ENCODE measurements around the gene IL2RA. TPM values are rescaled to one million over a fixed set of nuclear protein-coding genes. Genes with fewer than 3 reads are reported as not detected.

Gene IL2RA
- total and polyA plus RNA-seq, 9 of the 15 experiments (the other 6 are each of a cell fraction or from before 2014, with no cell fraction given), result 0.95 TPM; not detected in 8

- Histone ChIP-seq H3K27me3 (ENCODE audit: control insufficient read depth in 2 of 2, insufficient read depth in 2 of 2, low read length in 2 of 2) (peaks cover 11 to 19% of the 10 kb centered on the region in 2 experiments; a peak in 4 of 5 replicates), H3K36me3 (ENCODE audit: control insufficient read depth, insufficient read depth, low read length) (no peaks in the 10 kb centered on the region), H3K79me2 (ENCODE audit: control insufficient read depth, insufficient read depth, low read length) (no peaks in the 10 kb centered on the region), H3K27ac (ENCODE audit: extremely low read depth, low read depth, low read length) (no peak overlapping the region), H3K9me3 (replicated peaks; ENCODE audit: control insufficient read depth, insufficient read depth, low read depth, low read length) (no peaks in the 10 kb centered on the region), H3K9me1 (ENCODE audit: control insufficient read depth, insufficient read depth, low read length) (peaks cover 3% of the 10 kb centered on the region), H2AFZ (ENCODE audit: low read depth, low read length) (no peak overlapping the region), H3K4me2 (ENCODE audit: insufficient read depth, low read length) (no peak overlapping the region), H4K20me1 (replicated peaks; ENCODE audit: control insufficient read depth, insufficient read depth, low read length) (no peaks in the 10 kb centered on the region; the same call in 1 of the 2 replicates), H3K4me3 (no peak overlapping the region), H3K4me1 (replicated peaks in 1 of 2; ENCODE audit: control insufficient read depth in 2 of 2, insufficient read depth in 2 of 2, low read length in 2 of 2) (peaks cover 5 to 12% of the 10 kb centered on the region in 2 experiments; a peak in 4 of 5 replicates), H3K9ac (ENCODE audit: insufficient read depth in 1 of 2, low read depth in 2 of 2, low read length in 2 of 2) (no peak overlapping the region)
- TF ChIP-seq MEIS2 (IDR thresholded peaks at IDR 0.05; ENCODE audit: partially characterized antibody), result no peak
- no peak for ATAC-seq
- BruUV-seq (replicated peaks), result no TSS peak
- no peak for DNase-seq (ENCODE audit: extremely low read depth in 1 of 4, low spot score in 3 of 4)
- in situ Hi-C loops (cut with MboI) (no loop called here), intact Hi-C loops (cut with micrococcal nuclease) (loop anchor here (10.0 kb wide), 1 partner anchor 66 kb away; the partner anchor contains the start of gene RBM17)
- WGBS (ENCODE audit: insufficient coverage, low coverage, missing lambda C conversion rate), result 31% methylated on average over 5 of the region's 5 CpGs
- CTCF ChIA-PET (ENCODE audit: low intra/inter-chr PET ratio), result no interaction called here
- FAIRE-seq, result peak; percentile 57
- POLR2A ChIA-PET, result interaction anchor here (0.6 kb wide), 1 partner anchor 556 kb away, joined by 3 read pairs; no protein-coding TSS in a partner anchor
Observed at GRCh38 chr10:6018422-6018821, 43.7 kb downstream of the IL2RA start.

- H3K4me1 ChIP-seq (replicated peaks in 1 of 2; ENCODE audit: control insufficient read depth in 2 of 2, insufficient read depth in 2 of 2, low read length in 2 of 2), result peaks cover 5 to 12% of the 10 kb centered on the region in 2 experiments; a peak in 4 of 5 replicates
- no peak overlapping the region for H3K4me2 ChIP-seq (ENCODE audit: insufficient read depth, low read length)
- in situ Hi-C loops (cut with MboI), result no loop called here
- FAIRE-seq (no peak), ATAC-seq (no peak), DNase-seq (ENCODE audit: extremely low read depth in 1 of 4, low spot score in 3 of 4) (no peak)
- no peak for TF ChIP-seq NR3C1 (CRISPR knock-in tag; IDR thresholded peaks at IDR 0.05)
- no peak for TF ChIP-seq HCFC1 (IDR thresholded peaks at IDR 0.05; ENCODE audit: low read depth, low read length)
- H4K20me1 ChIP-seq (replicated peaks; ENCODE audit: control insufficient read depth, insufficient read depth, low read length), result no peaks in the 10 kb centered on the region; the same call in 1 of the 2 replicates
- ChIA-PET POLR2A (interaction anchor here (0.6 to 0.8 kb wide), 2 partner anchors 97 to 555 kb away, joined by 3 read pairs; no protein-coding TSS in a partner anchor), CTCF (ENCODE audit: low intra/inter-chr PET ratio) (no interaction called here)
- 16% methylated on average over 8 of the region's 8 CpGs for WGBS (ENCODE audit: insufficient coverage, low coverage, missing lambda C conversion rate)
- H3K27me3 ChIP-seq (ENCODE audit: control insufficient read depth in 2 of 2, insufficient read depth in 2 of 2, low read length in 2 of 2), result peaks cover 11 to 19% of the 10 kb centered on the region in 2 experiments; a peak in 4 of 5 replicates
- intact Hi-C loops (cut with micrococcal nuclease), result loop anchor here (10.0 kb wide), 1 partner anchor 67 kb away; the partner anchor contains the start of gene RBM17
- H3K27ac ChIP-seq (ENCODE audit: extremely low read depth, low read depth, low read length), result no peak overlapping the region
- H3K9me1 ChIP-seq (ENCODE audit: control insufficient read depth, insufficient read depth, low read length), result peaks cover 3% of the 10 kb centered on the region
- no peaks in the 10 kb centered on the region for H3K79me2 ChIP-seq (ENCODE audit: control insufficient read depth, insufficient read depth, low read length)
- H2AFZ ChIP-seq (ENCODE audit: low read depth, low read length), result no peak overlapping the region
- H3K9ac ChIP-seq (ENCODE audit: insufficient read depth in 1 of 2, low read depth in 2 of 2, low read length in 2 of 2), result no peak overlapping the region
- H3K4me3 ChIP-seq, result no peak overlapping the region
- H3K36me3 ChIP-seq (ENCODE audit: control insufficient read depth, insufficient read depth, low read length), result no peaks in the 10 kb centered on the region
- no peaks in the 10 kb centered on the region for H3K9me3 ChIP-seq (replicated peaks; ENCODE audit: control insufficient read depth, insufficient read depth, low read depth, low read length)
- BruUV-seq (replicated peaks), result no TSS peak
Observed at GRCh38 chr10:6017781-6018354, 44.3 kb downstream of the IL2RA start.
